HG02763 (cell line): ENCODE results near the gene LRRC57.

Experiments
- ATAC-seq: cut with Tn5 transposase; IDR thresholded peaks from one replicate; pipeline ENCODE4 v1.9.1; 2021; ENCODE audit warnings: mild to moderate bottlenecking, moderate library complexity; ENCODE audit not compliant: unreplicated experiment

Gene LRRC57

GRCh38 chr15:42493679-42494078 lies 54.9 kb downstream of the LRRC57 start:
- no peak for ATAC-seq

- no peak for ATAC-seq
Observed at GRCh38 chr15:42491539-42492225, 56.9 kb downstream of the LRRC57 start.

- ATAC-seq: peak; percentile 49
Observed at GRCh38 chr15:42490671-42491538, 57.7 kb downstream of the LRRC57 start, which contains the start of gene ZNF106. Gene ZNF106, minus strand, starts transcription at chr15:42491141. Its CDS starts 18,852 bp downstream, at chr15:42472289.

- ATAC-seq: peak; percentile 6
Observed at GRCh38 chr15:42490291-42490670, 58.3 kb downstream of the LRRC57 start.
